ENCODE data around the gene GPC1.

GPC1 gene

GRCh38 chr2:240405684-240406313 lies 29.7 kb upstream of the GPC1 start:
- H3K9me3 ChIP-seq (ENCODE audit: insufficient read depth, low read depth, low read length): no peaks in the 10 kb centered on the region
- no peak overlapping the region for H4K8ac ChIP-seq (ENCODE audit: low read depth, low read length)
- no peaks in the 10 kb centered on the region for H3K79me2 ChIP-seq (ENCODE audit: control insufficient read depth, insufficient read depth, low read length, poor library complexity)
- H2AK5ac ChIP-seq (ENCODE audit: low read length): no peak overlapping the region
- H3K4me1 ChIP-seq (ENCODE audit: control insufficient read depth in 1 of 2, insufficient read depth in 2 of 2, low read length in 2 of 2): peaks cover under 1 to 3% of the 10 kb centered on the region in 2 experiments
- H2BK12ac ChIP-seq (ENCODE audit: low read length): no peak overlapping the region
- H3K23ac ChIP-seq (ENCODE audit: low read length): no peak overlapping the region
- H3K9ac ChIP-seq (ENCODE audit: low read length): no peak overlapping the region
- H3K36me3 ChIP-seq (ENCODE audit: control insufficient read depth in 1 of 2, insufficient read depth in 2 of 2, low read length in 2 of 2): no peaks in the 10 kb centered on the region
- no peak overlapping the region for H3K18ac ChIP-seq (ENCODE audit: low read length)
- H3K27ac ChIP-seq (ENCODE audit: low read depth, low read length): no peak overlapping the region
- H3K4ac ChIP-seq (ENCODE audit: low read depth, low read length): no peak overlapping the region
- no CpG with 5 or more reads among the region's 9 CpGs for WGBS (ENCODE audit: extremely low coverage, insufficient coverage, insufficient read length)
- no peak overlapping the region for H4K91ac ChIP-seq (ENCODE audit: low read depth, low read length)
- no peaks in the 10 kb centered on the region for H3K27me3 ChIP-seq (ENCODE audit: insufficient read depth, low read length)
- H2BK120ac ChIP-seq (ENCODE audit: insufficient read depth, low read length, poor library complexity): no peak overlapping the region
- no peak overlapping the region for H3K4me2 ChIP-seq (ENCODE audit: low read length)
- H2AFZ ChIP-seq (ENCODE audit: insufficient read depth, low read length, poor library complexity): no peak overlapping the region
- no peak overlapping the region for H3K14ac ChIP-seq (ENCODE audit: low read length)
- DNase-seq: no peak
- H2BK5ac ChIP-seq (ENCODE audit: low read depth, low read length, poor library complexity): no peak overlapping the region
- no peak overlapping the region for H4K12ac ChIP-seq (ENCODE audit: low read depth, low read length)
- H3K4me3 ChIP-seq (ENCODE audit: low read depth, low read length): no peak overlapping the region
- H3K79me1 ChIP-seq (ENCODE audit: low read length): peaks cover 2% of the 10 kb centered on the region

- no CpG with 5 or more reads among the region's 9 CpGs for WGBS (ENCODE audit: extremely low coverage, insufficient coverage, insufficient read length)
These were observed 28.4 kb upstream of the GPC1 start for GRCh38 chr2:240407090-240407489.

GRCh38 chr2:240410004-240410403 lies 25.5 kb upstream of the GPC1 start:
- H2BK12ac ChIP-seq (ENCODE audit: low read length): no peak overlapping the region
- no peak overlapping the region for H2AK5ac ChIP-seq (ENCODE audit: low read length)
- no peaks in the 10 kb centered on the region for H3K79me2 ChIP-seq (ENCODE audit: control insufficient read depth, insufficient read depth, low read length, poor library complexity)
- no peak overlapping the region for H2AFZ ChIP-seq (ENCODE audit: insufficient read depth, low read length, poor library complexity)
- no peak overlapping the region for H3K18ac ChIP-seq (ENCODE audit: low read length)
- no peak overlapping the region for H2BK120ac ChIP-seq (ENCODE audit: insufficient read depth, low read length, poor library complexity)
- H3K27me3 ChIP-seq (ENCODE audit: insufficient read depth, low read length): no peaks in the 10 kb centered on the region
- no peak overlapping the region for H3K14ac ChIP-seq (ENCODE audit: low read length)
- H2BK5ac ChIP-seq (ENCODE audit: low read depth, low read length, poor library complexity): no peak overlapping the region
- no peak overlapping the region for H3K27ac ChIP-seq (ENCODE audit: low read depth, low read length)
- H4K8ac ChIP-seq (ENCODE audit: low read depth, low read length): no peak overlapping the region
- H3K4me3 ChIP-seq (ENCODE audit: low read depth, low read length): no peak overlapping the region
- H3K4ac ChIP-seq (ENCODE audit: low read depth, low read length): no peak overlapping the region
- no peak overlapping the region for H3K9ac ChIP-seq (ENCODE audit: low read length)
- H3K9me3 ChIP-seq (ENCODE audit: insufficient read depth, low read depth, low read length): peaks cover 4% of the 10 kb centered on the region
- no peak overlapping the region for H4K12ac ChIP-seq (ENCODE audit: low read depth, low read length)
- DNase-seq: peak in 1 of 2 donors; percentile 42
- no peaks in the 10 kb centered on the region for H3K4me1 ChIP-seq (ENCODE audit: control insufficient read depth in 1 of 2, insufficient read depth in 2 of 2, low read length in 2 of 2)
- H3K79me1 ChIP-seq (ENCODE audit: low read length): no peaks in the 10 kb centered on the region
- no peak overlapping the region for H3K23ac ChIP-seq (ENCODE audit: low read length)
- H3K36me3 ChIP-seq (ENCODE audit: control insufficient read depth in 1 of 2, insufficient read depth in 2 of 2, low read length in 2 of 2): no peaks in the 10 kb centered on the region
- H3K4me2 ChIP-seq (ENCODE audit: low read length): no peak overlapping the region
- H4K91ac ChIP-seq (ENCODE audit: low read depth, low read length): no peak overlapping the region
- WGBS (ENCODE audit: extremely low coverage, insufficient coverage, insufficient read length): no CpG with 5 or more reads among the region's 8 CpGs

More at GRCh38 chr2:240407090-240407489, 28.4 kb upstream of the GPC1 start:
- H2AK5ac ChIP-seq (ENCODE audit: low read length): no peak overlapping the region
- no peak overlapping the region for H3K4me3 ChIP-seq (ENCODE audit: low read depth, low read length)
- no peaks in the 10 kb centered on the region for H3K9me3 ChIP-seq (ENCODE audit: insufficient read depth, low read depth, low read length)
- no peak overlapping the region for H2AFZ ChIP-seq (ENCODE audit: insufficient read depth, low read length, poor library complexity)
- H3K27me3 ChIP-seq (ENCODE audit: insufficient read depth, low read length): no peaks in the 10 kb centered on the region
- H2BK120ac ChIP-seq (ENCODE audit: insufficient read depth, low read length, poor library complexity): no peak overlapping the region
- no peak overlapping the region for H4K8ac ChIP-seq (ENCODE audit: low read depth, low read length)
- H2BK5ac ChIP-seq (ENCODE audit: low read depth, low read length, poor library complexity): no peak overlapping the region
- no peak overlapping the region for H3K27ac ChIP-seq (ENCODE audit: low read depth, low read length)
- no peak overlapping the region for H4K12ac ChIP-seq (ENCODE audit: low read depth, low read length)
- peaks cover 2% of the 10 kb centered on the region for H3K79me1 ChIP-seq (ENCODE audit: low read length)
- H3K4me1 ChIP-seq (ENCODE audit: control insufficient read depth in 1 of 2, insufficient read depth in 2 of 2, low read length in 2 of 2): peaks cover 0 to 3% of the 10 kb centered on the region in 2 experiments
- H3K23ac ChIP-seq (ENCODE audit: low read length): no peak overlapping the region
- no peak overlapping the region for H4K91ac ChIP-seq (ENCODE audit: low read depth, low read length)
- no peak overlapping the region for H3K18ac ChIP-seq (ENCODE audit: low read length)
- H3K4me2 ChIP-seq (ENCODE audit: low read length): no peak overlapping the region
- H3K36me3 ChIP-seq (ENCODE audit: control insufficient read depth in 1 of 2, insufficient read depth in 2 of 2, low read length in 2 of 2): no peaks in the 10 kb centered on the region
- no peaks in the 10 kb centered on the region for H3K79me2 ChIP-seq (ENCODE audit: control insufficient read depth, insufficient read depth, low read length, poor library complexity)
- no peak overlapping the region for H3K4ac ChIP-seq (ENCODE audit: low read depth, low read length)
- H3K14ac ChIP-seq (ENCODE audit: low read length): no peak overlapping the region
- H3K9ac ChIP-seq (ENCODE audit: low read length): no peak overlapping the region
- no peak overlapping the region for H2BK12ac ChIP-seq (ENCODE audit: low read length)
- DNase-seq: no peak

GRCh38 chr2:240410808-240411207 lies 24.7 kb upstream of the GPC1 start:
- no peak overlapping the region for H3K9ac ChIP-seq (ENCODE audit: low read length)
- no peaks in the 10 kb centered on the region for H3K36me3 ChIP-seq (ENCODE audit: control insufficient read depth in 1 of 2, insufficient read depth in 2 of 2, low read length in 2 of 2)
- H4K8ac ChIP-seq (ENCODE audit: low read depth, low read length): no peak overlapping the region
- no peak overlapping the region for H2BK120ac ChIP-seq (ENCODE audit: insufficient read depth, low read length, poor library complexity)
- H2AFZ ChIP-seq (ENCODE audit: insufficient read depth, low read length, poor library complexity): no peak overlapping the region
- no peak overlapping the region for H4K91ac ChIP-seq (ENCODE audit: low read depth, low read length)
- WGBS (ENCODE audit: extremely low coverage, insufficient coverage, insufficient read length): no CpG with 5 or more reads among the region's 21 CpGs
- DNase-seq: no peak
- H3K4me2 ChIP-seq (ENCODE audit: low read length): no peak overlapping the region
- H3K79me1 ChIP-seq (ENCODE audit: low read length): no peaks in the 10 kb centered on the region
- no peak overlapping the region for H3K18ac ChIP-seq (ENCODE audit: low read length)
- no peak overlapping the region for H2BK12ac ChIP-seq (ENCODE audit: low read length)
- H3K14ac ChIP-seq (ENCODE audit: low read length): no peak overlapping the region
- H3K27ac ChIP-seq (ENCODE audit: low read depth, low read length): no peak overlapping the region
- H3K4me3 ChIP-seq (ENCODE audit: low read depth, low read length): no peak overlapping the region
- no peaks in the 10 kb centered on the region for H3K79me2 ChIP-seq (ENCODE audit: control insufficient read depth, insufficient read depth, low read length, poor library complexity)
- H2BK5ac ChIP-seq (ENCODE audit: low read depth, low read length, poor library complexity): no peak overlapping the region
- H2AK5ac ChIP-seq (ENCODE audit: low read length): no peak overlapping the region
- no peak overlapping the region for H3K4ac ChIP-seq (ENCODE audit: low read depth, low read length)
- peaks cover 4% of the 10 kb centered on the region for H3K9me3 ChIP-seq (ENCODE audit: insufficient read depth, low read depth, low read length)
- no peaks in the 10 kb centered on the region for H3K27me3 ChIP-seq (ENCODE audit: insufficient read depth, low read length)
- H3K4me1 ChIP-seq (ENCODE audit: control insufficient read depth in 1 of 2, insufficient read depth in 2 of 2, low read length in 2 of 2): no peaks in the 10 kb centered on the region
- no peak overlapping the region for H4K12ac ChIP-seq (ENCODE audit: low read depth, low read length)
- H3K23ac ChIP-seq (ENCODE audit: low read length): no peak overlapping the region

Data from trophoblast cell (in vitro differentiated cells and primary cell).